K562 (cell line): ENCODE measurements around the gene SEC11A. TPM values are rescaled to one million over a fixed set of nuclear protein-coding genes. Genes with fewer than 3 reads are reported as not detected.

Experiments used
- ARID1B ChIP-seq: fragments of 450-650 bp; IDR thresholded peaks from 2 replicates; pipeline ENCODE4 v1.6.1; 2016; ENCODE audit warnings: antibody characterized with exemption, mild to moderate bottlenecking, inconsistent platforms
- BHLHE40 ChIP-seq: IDR thresholded peaks from 2 replicates; pipeline ENCODE4 v1.6.1; 2011; ENCODE audit warnings: low read length, improper control_type of control experiment
- DPF2 ChIP-seq: fragments of 450-650 bp; IDR thresholded peaks from 2 replicates; pipeline ENCODE4 v1.6.1; 2016
- MEIS2 ChIP-seq: fragments of 450-650 bp; IDR thresholded peaks from 2 replicates; pipeline ENCODE4 v1.6.1; 2014; ENCODE audit warnings: mild to moderate bottlenecking; ENCODE audit not compliant: partially characterized antibody
- MXI1 ChIP-seq: IDR thresholded peaks from 2 replicates; pipeline ENCODE4 v1.6.1; 2011; ENCODE audit warnings: low read depth, mild to moderate bottlenecking, improper control_type of control experiment, low read length
- TAL1 ChIP-seq: fragments of 450-650 bp; IDR thresholded peaks from 2 replicates; pipeline ENCODE4 v1.6.1; 2016; ENCODE audit warnings: mild to moderate bottlenecking
- TCF3 ChIP-seq: sonication (generic); formaldehyde crosslinking; IDR thresholded peaks from 2 replicates; pipeline ENCODE4 v1.4.0; 2020; ENCODE audit warnings: mild to moderate bottlenecking, missing genetic modification reagents
- ZBTB40 ChIP-seq, 2 experiments: fragments of 450-650 bp in 1 of 2; sonication (generic) in 1 of 2; formaldehyde crosslinking in 1 of 2; IDR thresholded peaks; 2 replicates each; pipeline versions ENCODE4 v1.7.1 to v1.9.0; 2016 to 2022; ENCODE audit warnings: inconsistent platforms in 1 of 2, mild to moderate bottlenecking in 1 of 2, missing genetic modification reagents in 1 of 2
- ZNF280B ChIP-seq: fragments of 250-450 bp; sonication (Bioruptor Pico); IDR thresholded peaks from 2 replicates; pipeline ENCODE4 v1.5.1; 2021; ENCODE audit warnings: mild to moderate bottlenecking
- polyA plus RNA-seq, 8 experiments: library from polyadenylated mRNA; depleted of rRNA in 4 of 8; stranded (reverse) in 5 of 8; unstranded in 3 of 8; fragments of >200 nt; fragmentation: Nextera tagmentation in 2 of 8; fragmentation: Illumina TruSeq in 1 of 8; extraction: Ambion mirVana in 2 of 8; extraction: Trizol in 1 of 8; gene quantifications; 2 replicates each; pipeline versions ENCODE4 v1.2.1 to v1.2.3, GENCODE V29; 2011 to 2014; ENCODE audit warnings: inconsistent platforms in 1 of 8, missing spikeins in 1 of 8
- total RNA-seq, 7 experiments: library from RNA; depleted of rRNA in 6 of 7; stranded (reverse); fragments of >200 nt in 6 of 7; fragmentation: Illumina TruSeq in 2 of 7; extraction: Trizol in 2 of 7; gene quantifications; 2 replicates each; pipeline versions ENCODE4 v1.2.1 to v1.2.3, GENCODE V29; 2011 to 2021; ENCODE audit warnings: low replicate concordance in 1 of 7

Gene SEC11A
- total and polyA plus RNA-seq, 9 of the 15 experiments (the other 6 are each of a cell fraction or from before 2014, with no cell fraction given): 175 to 310 (median 229) TPM

GRCh38 chr15:84647726-84648125 lies 68.2 kb downstream of the SEC11A start (continued):
- TF ChIP-seq ARID1B: peak; percentile 81
- TF ChIP-seq MXI1: no peak
- TF ChIP-seq ZBTB40 (IDR thresholded peaks at IDR 0.05): no peak
- TF ChIP-seq ZBTB40 (CRISPR knock-in tag; IDR thresholded peaks at IDR 0.05): no peak
- peak; percentile 18 for TF ChIP-seq MEIS2
- TF ChIP-seq DPF2: peak; percentile 66
- TF ChIP-seq ZNF280B: no peak
- TF ChIP-seq TCF3 (CRISPR knock-in tag): peak; percentile 80
- TF ChIP-seq BHLHE40: no peak
- peak; percentile 52; the same call in 1 of the 2 replicates for TF ChIP-seq TAL1
